Large intestine (tissue), 3 donors: ENCODE results near the gene GALE. TPM values are rescaled to one million over a fixed set of nuclear protein-coding genes. Genes with fewer than 3 reads are reported as not detected.
A peak's percentile ranks its signal among the peaks of the same experiment; 100 is the strongest.
"Not testable (repeated sequence)": the region's sequence is repeated elsewhere in the genome, so short reads cannot be mapped to it uniquely, and the experiment has no call there.

Source experiments
- DNase-seq, 2 donors: peaks; one replicate each; pipeline versions ENCODE4 v3.0.0 to v3.0.0-alpha.2; 2013
- H3K27ac ChIP-seq: one replicate; pipeline ENCODE4 v1.5.1; 2013; ENCODE audit warnings: low read length
- H3K27me3 ChIP-seq: 2 replicates; pipeline ENCODE4 v1.6.1; 2013; ENCODE audit warnings: low read length; ENCODE audit not compliant: control insufficient read depth, insufficient read depth
- H3K36me3 ChIP-seq: 2 replicates; pipeline ENCODE4 v1.6.1; 2013; ENCODE audit warnings: low read length; ENCODE audit not compliant: control insufficient read depth, insufficient read depth
- H3K4me1 ChIP-seq: one replicate; pipeline ENCODE4 v1.6.1; 2013; ENCODE audit warnings: low read length; ENCODE audit not compliant: control insufficient read depth, insufficient read depth
- H3K4me3 ChIP-seq: one replicate; pipeline ENCODE4 v1.5.1; 2013; ENCODE audit warnings: low read length
- H3K9me3 ChIP-seq: one replicate; pipeline ENCODE4 v1.6.1; 2013; ENCODE audit warnings: mild to moderate bottlenecking, low read depth, low read length, moderate library complexity; ENCODE audit not compliant: control insufficient read depth
- WGBS: methylation state at CpG from one replicate; pipeline ENCODE4 v1.1.5; 2013; ENCODE audit warnings: low lambda C conversion rate; ENCODE audit not compliant: insufficient coverage; 5-methylcytosine and 5-hydroxymethylcytosine counted together
- polyA plus RNA-seq: library from polyadenylated mRNA; unstranded; fragments of 120-200 nt; gene quantifications from one replicate; pipeline ENCODE4 v1.2.1, GENCODE V29; 2013

GALE gene
- polyA plus RNA-seq, 1 donor, result 118 TPM

DNA sequence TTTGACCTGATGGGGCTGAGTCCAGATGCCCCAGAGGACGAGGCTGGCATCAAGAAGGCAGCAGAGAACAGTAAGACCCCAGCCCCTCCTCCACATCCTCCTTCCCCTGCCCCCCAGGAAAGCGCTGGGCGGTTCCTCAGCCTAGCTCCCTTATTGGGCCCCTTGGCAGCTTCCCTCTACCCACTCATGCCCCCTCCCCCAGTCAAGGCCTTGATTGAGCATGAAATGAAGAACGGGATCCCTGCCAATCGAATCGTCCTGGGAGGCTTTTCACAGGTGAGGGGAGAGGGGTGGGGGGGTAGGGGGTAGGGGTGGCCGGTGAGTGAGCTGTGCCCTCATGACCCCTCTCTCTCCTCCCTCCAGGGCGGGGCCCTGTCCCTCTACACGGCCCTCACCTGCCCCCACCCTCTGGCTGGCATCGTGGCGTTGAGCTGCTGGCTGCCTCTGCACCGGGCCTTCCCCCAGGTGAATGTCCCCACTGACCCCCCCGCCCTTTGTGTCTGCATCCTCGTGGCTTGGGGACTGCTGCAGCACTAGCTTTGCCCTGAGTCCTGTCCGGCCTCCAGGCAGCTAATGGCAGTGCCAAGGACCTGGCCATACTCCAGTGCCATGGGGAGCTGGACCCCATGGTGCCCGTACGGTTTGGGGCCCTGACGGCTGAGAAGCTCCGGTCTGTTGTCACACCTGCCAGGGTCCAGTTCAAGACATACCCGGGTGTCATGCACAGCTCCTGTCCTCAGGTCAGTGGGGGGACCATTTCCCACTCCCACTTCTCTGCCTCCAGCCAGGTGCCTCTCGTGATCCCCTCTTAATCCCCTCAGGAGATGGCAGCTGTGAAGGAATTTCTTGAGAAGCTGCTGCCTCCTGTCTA is 6.5 kb downstream of the GALE start:
- H3K27ac ChIP-seq, result peak overlapping the region; percentile 26
- H3K4me3 ChIP-seq, result no peak overlapping the region
- no CpG with 5 or more reads among the region's 21 CpGs for WGBS
- no peaks in the 10 kb centered on the region for H3K27me3 ChIP-seq
- peaks cover 60% of the 10 kb centered on the region for H3K4me1 ChIP-seq
- no peak for DNase-seq
- no peaks in the 10 kb centered on the region for H3K9me3 ChIP-seq
- H3K36me3 ChIP-seq, result peaks cover 54% of the 10 kb centered on the region

DNA sequence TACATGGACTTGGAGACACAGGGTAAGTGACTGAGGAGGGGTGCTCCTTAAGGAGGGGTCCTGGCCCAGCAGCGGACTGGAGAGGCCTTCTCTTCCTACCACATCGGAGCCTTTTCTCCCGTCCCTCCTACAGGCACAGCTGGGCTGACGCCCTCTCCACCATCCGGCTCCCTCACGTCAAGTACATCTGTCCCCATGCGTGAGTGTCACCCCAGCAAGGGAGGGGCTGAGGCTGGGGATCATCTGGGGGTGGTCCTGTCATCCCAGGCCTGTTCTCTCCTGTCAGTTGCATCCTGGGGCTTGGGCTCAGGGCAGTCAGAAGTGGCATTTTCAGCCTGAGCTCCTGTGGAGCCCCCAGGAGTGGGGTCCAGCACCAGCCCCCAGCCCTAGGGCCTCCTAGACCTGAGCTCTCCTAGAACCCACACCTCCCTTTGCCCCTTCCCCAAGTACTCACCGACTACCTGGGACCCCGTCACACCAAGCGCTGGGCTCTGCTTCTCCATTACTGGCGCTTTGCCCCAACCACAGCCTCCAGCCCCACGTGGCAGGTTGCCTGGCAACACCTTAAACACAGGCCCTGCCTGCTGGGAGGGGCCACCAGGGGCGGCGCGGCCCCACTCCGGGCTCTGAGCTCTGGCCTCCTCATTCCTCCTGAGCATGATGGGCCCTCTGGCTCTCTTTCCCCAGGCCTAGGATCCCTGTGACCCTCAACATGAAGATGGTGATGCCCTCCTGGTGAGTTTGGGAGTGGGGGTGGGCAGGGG is 7.4 kb downstream of the GALE start:
- H3K36me3 ChIP-seq, result peaks cover 45% of the 10 kb centered on the region
- no CpG with 5 or more reads among the region's 16 CpGs for WGBS
- peak overlapping the region; percentile 26 for H3K27ac ChIP-seq

DNA sequence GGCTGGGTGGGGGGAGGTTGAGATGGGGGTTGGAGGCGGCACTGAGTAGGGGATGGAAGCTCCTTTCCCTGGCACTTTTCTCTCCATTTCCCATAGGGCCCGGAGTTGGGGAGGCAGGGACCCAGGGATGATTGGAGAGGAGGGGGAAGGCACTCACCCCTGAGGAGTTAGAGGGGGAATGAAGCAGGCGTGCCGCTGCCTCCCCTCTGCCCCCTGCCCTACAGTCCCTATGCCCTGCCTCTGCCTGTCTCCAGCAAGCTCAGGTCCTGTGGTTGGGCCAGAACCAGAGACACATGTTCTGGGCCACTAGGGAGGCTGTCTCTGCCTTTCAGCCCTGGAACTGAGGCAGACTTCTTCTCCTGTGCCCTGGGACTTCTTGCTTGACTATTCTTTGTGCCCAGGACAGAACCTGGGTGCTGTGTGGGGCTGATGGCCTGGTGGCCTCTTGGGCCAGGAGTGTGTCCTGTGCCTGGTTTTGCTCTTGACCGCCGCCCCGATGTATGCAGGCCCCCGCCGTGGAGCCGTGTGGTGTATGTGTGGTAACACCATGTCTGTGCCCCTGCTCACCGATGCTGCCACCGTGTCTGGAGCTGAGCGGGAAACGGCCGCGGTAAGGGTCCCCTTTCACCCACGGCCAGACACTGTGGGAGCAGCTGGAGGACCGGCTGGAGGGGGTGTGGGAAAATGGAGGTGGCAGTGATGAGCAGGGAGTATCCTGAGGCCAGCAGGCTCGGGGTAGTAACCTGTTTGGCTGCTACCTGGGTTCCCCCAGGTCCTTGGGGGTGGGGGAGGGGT is 8.2 kb downstream of the GALE start:
- Histone ChIP-seq H3K27ac (no peak overlapping the region), H3K27me3 (no peaks in the 10 kb centered on the region), H3K9me3 (no peaks in the 10 kb centered on the region), H3K4me3 (peak overlapping the region; percentile 81), H3K36me3 (peaks cover 44% of the 10 kb centered on the region), H3K4me1 (peaks cover 45% of the 10 kb centered on the region)
- DNase-seq, result no peak
- WGBS, result no CpG with 5 or more reads among the region's 19 CpGs

More for the DNA sequence above, 7.4 kb downstream of the GALE start:
- Histone ChIP-seq H3K4me3 (no peak overlapping the region), H3K9me3 (no peaks in the 10 kb centered on the region), H3K4me1 (peaks cover 52% of the 10 kb centered on the region), H3K27me3 (no peaks in the 10 kb centered on the region)
- peak; percentile 70 to 82 for DNase-seq

DNA sequence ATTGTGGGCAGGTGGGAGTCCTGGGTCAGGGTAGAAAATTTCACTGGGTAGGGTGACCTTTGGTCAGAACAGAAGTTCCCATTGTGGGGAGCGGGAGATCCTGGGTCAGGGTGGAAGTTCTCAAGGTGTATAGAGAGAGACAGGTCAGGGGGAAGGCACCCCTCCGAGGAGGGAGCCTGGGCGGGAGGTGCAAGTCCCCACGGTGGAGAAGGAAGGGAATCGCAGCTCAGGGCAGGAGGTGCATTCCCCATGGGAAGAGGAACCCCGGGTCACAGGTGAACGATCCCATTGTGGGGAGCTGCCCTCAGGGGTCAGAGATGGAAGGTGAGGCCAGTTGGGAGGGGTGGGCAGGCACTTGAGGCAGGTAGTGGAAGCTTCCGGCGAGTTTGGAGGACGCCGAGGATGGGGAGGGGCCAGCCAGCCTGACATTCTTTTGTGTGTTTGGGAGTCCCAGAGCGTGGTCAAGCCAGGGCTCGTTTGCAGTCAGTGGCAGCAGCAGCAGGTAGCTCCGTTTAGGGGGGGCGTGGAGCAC is 9.0 kb downstream of the GALE start:
- H3K27ac ChIP-seq, result peak overlapping the region; percentile 32
- DNase-seq, result peak in 1 of 2 donors; percentile 49
- peaks cover 43% of the 10 kb centered on the region for H3K36me3 ChIP-seq
- H3K27me3 ChIP-seq, result no peaks in the 10 kb centered on the region
- peaks cover 37% of the 10 kb centered on the region for H3K4me1 ChIP-seq
- WGBS, result no CpG with 5 or more reads among the region's 15 CpGs
- no peaks in the 10 kb centered on the region for H3K9me3 ChIP-seq
- H3K4me3 ChIP-seq, result peak overlapping the region; percentile 81

DNA sequence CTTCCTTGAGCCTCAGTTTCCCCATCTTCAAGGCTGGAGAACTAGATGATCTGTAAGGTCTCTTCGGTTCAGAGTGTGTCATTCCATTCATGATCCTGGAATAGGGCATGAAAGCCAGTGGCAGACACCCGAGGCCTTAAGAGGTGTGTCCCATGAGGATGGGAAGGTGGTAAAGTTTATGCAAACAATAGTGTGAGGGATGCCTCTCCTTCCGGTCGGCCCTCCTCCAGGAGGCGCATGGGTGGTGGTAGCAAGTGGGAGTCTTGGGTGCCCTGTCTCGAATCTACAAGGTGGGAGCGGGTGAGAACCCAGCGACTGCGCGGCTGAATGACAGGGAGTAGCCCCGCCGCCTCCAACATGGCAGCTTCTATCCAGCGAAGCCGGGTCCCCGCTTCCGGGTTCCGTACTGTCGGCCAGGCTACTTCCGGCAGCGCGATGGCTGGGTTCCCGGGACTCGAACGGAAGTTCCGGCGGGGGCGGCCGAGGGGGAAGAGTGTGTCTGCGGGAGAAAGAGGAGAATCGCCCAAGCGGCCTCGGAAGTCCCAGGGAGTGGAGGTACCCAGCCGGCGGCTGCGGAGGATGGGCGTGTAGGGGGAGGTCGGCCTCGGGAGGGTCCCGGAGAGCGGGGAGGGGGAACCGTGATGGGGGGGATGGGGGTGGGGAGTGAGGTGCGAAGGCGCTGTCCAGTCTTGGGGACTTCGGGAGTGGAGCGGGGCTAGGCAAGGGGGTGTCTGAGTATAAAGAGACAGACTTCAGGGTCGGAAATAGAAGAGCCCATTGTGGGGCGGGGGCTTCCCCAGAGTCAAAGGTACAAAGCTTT is 9.6 kb downstream of the GALE start, which contains the start of gene LYPLA2:
TSS of gene LYPLA2 (plus strand) at position 450 of the 820 bp plus-strand sequence. CDS start 1,538 bp downstream, outside the sequence.
- Histone ChIP-seq H3K4me3 (peak within 1 kb of the TSS; percentile 81), H3K9me3 (no peaks in the 10 kb centered on the region), H3K27me3 (no peaks in the 10 kb centered on the region), H3K27ac (peak within 1 kb of the TSS; percentile 32), H3K4me1 (peaks cover 34% of the 10 kb centered on the region), H3K36me3 (peaks cover 42% of the 10 kb centered on the region)
- DNase-seq, result peak; percentile 86 to 90
- WGBS, result no CpG with 5 or more reads among the region's 47 CpGs

GRCh38 chr1:23788695-23789094 is 11.9 kb downstream of the GALE start:
- no peak for DNase-seq
- H3K27me3 ChIP-seq, result no peaks in the 10 kb centered on the region
- no peak overlapping the region for H3K27ac ChIP-seq
- peaks cover 22% of the 10 kb centered on the region for H3K4me1 ChIP-seq
- H3K36me3 ChIP-seq, result peaks cover 45% of the 10 kb centered on the region
- no peak overlapping the region for H3K4me3 ChIP-seq
- no CpG with 5 or more reads among the region's 3 CpGs for WGBS
- H3K9me3 ChIP-seq, result no peaks in the 10 kb centered on the region

GRCh38 chr1:23787701-23788100 is 12.9 kb downstream of the GALE start:
- no peak overlapping the region for H3K4me3 ChIP-seq
- WGBS, result no CpG with 5 or more reads among the region's 3 CpGs
- peaks cover 38% of the 10 kb centered on the region for H3K36me3 ChIP-seq
- no peak overlapping the region for H3K27ac ChIP-seq
- no peaks in the 10 kb centered on the region for H3K27me3 ChIP-seq
- peaks cover 12% of the 10 kb centered on the region for H3K4me1 ChIP-seq
- no peaks in the 10 kb centered on the region for H3K9me3 ChIP-seq
- no peak for DNase-seq

DNA sequence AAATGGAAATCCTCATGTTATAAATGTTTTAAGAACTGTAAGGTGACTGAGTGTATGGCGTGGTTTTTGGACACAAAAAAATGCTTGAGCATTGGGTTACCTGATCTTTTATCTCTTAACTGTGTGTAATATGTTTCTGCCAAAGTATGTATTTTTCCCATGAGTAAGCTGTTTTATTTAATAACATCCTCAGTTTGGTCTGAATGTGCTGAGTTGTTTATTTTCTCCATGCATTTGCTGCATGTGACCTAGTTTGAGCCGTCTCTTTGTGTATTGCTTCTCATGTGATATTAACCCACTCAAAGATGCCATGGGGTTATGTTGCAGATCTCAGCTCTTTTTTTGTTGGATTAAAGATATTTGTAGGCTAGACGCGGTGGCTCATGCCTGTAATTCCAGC is 15.7 kb downstream of the GALE start:
- Histone ChIP-seq H3K9me3 (no peaks in the 10 kb centered on the region), H3K4me1 (no peaks in the 10 kb centered on the region), H3K4me3 (no peak overlapping the region), H3K36me3 (peaks cover 40% of the 10 kb centered on the region), H3K27me3 (no peaks in the 10 kb centered on the region), H3K27ac (no peak overlapping the region)
- WGBS, result no CpG with 5 or more reads among the region's 4 CpGs
- no peak for DNase-seq

DNA sequence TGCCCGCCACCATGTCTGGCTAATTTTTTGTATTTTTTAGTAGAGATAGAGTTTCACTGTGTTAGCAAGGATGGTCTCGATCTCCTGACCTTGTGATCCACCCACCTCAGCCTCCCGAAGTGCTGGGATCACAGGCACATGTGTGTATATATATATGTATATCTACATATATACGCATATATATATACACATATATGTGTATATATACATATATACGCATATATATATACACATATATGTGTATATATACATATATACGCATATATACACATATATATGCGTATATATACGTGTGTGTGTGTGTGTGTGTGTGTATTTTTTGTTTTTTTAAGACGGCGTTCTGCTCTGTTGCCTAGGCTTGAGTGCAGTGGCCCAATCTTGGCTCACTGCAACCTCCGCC is 17.4 kb downstream of the GALE start:
- DNase-seq, H3K27me3 ChIP-seq, H3K4me1 ChIP-seq, H3K4me3 ChIP-seq, H3K27ac ChIP-seq, H3K9me3 ChIP-seq: not testable (repeated sequence)
- 100% methylated on average over 1 of the region's 11 CpGs for WGBS
- H3K36me3 ChIP-seq, result peaks cover 40% of the 10 kb centered on the region
